ENCODE data around the gene FRG2C. TPM values are rescaled to one million over a fixed set of nuclear protein-coding genes. Genes with fewer than 3 reads are reported as not detected.
"Not testable (repeated sequence)": the region's sequence is repeated elsewhere in the genome, so short reads cannot be mapped to it uniquely, and the experiment has no call there.

Gene FRG2C
- total RNA-seq (not detected), polyA plus RNA-seq (not detected)

GRCh38 chr3:75664028-75664427 is at the start of gene FRG2C:
TSS of gene FRG2C (plus strand) at chr3:75664328. CDS start at chr3:75664380, 52 bp downstream.
- not testable (repeated sequence) for H3K27me3 ChIP-seq (ENCODE audit: control insufficient read depth, insufficient read depth, low read length); H3K27ac Mint-ChIP-seq; H3K27ac ChIP-seq (ENCODE audit: insufficient read depth, low read length, poor library complexity, severe bottlenecking); H3K4me1 ChIP-seq (ENCODE audit: control insufficient read depth, insufficient read depth, low read length, poor library complexity, severe bottlenecking); H3K9me3 ChIP-seq (ENCODE audit: control insufficient read depth in 2 of 2, low read length in 2 of 2); H3K36me3 ChIP-seq (ENCODE audit: control insufficient read depth, insufficient read depth, low read length); ATAC-seq (ENCODE audit: low read depth in 2 of 2); DNase-seq; H3K4me3 Mint-ChIP-seq; H3K4me1 Mint-ChIP-seq; H3K4me3 ChIP-seq (ENCODE audit: low read depth, low read length); H3K36me3 Mint-ChIP-seq
- peaks cover under 1 to 22% (median 6%) of the 10 kb centered on the region in 7 donors for H3K9me3 Mint-ChIP-seq
- peaks cover 19% of the 10 kb centered on the region for H3K27me3 Mint-ChIP-seq

- not testable (repeated sequence) for H3K9me3 ChIP-seq (ENCODE audit: control insufficient read depth in 2 of 2, low read length in 2 of 2); H3K27ac ChIP-seq (ENCODE audit: insufficient read depth, low read length, poor library complexity, severe bottlenecking); H3K36me3 ChIP-seq (ENCODE audit: control insufficient read depth, insufficient read depth, low read length); H3K4me1 ChIP-seq (ENCODE audit: control insufficient read depth, insufficient read depth, low read length, poor library complexity, severe bottlenecking); H3K27me3 Mint-ChIP-seq; H3K27ac Mint-ChIP-seq; DNase-seq; H3K4me3 ChIP-seq (ENCODE audit: low read depth, low read length); H3K36me3 Mint-ChIP-seq; ATAC-seq (ENCODE audit: low read depth in 2 of 2); H3K27me3 ChIP-seq (ENCODE audit: control insufficient read depth, insufficient read depth, low read length); H3K4me3 Mint-ChIP-seq; H3K9me3 Mint-ChIP-seq; H3K4me1 Mint-ChIP-seq
These were observed 45.3 kb upstream of the FRG2C start for GRCh38 chr3:75618666-75619305.

DNA sequence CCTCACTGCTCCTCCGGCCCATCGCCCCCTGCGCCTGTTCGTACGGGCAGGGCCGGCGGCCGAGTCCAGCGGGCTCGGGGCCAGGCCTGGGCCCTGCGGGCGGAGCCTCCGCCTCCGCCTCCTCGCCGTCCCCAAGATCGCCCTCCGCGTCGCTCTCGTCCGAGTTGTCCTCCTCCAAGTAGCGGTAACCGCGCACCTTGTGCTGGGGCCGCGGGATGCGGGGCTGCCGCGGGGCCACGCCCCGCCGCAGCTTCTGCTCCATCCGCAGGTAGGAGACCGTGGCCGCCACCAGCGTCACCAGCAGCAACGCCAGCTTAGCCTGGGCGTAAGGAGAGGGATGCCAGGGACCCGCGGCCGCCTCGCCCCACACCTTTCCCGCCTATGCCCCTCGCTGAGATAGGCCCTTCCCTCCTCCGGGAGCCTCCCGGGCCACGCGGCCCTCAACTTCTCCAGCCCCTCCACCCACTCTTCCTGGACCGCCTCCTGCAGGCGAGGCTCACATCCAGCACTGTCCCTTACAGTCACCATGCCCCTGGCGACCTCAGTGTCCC is 44.6 kb upstream of the FRG2C start:
- H3K4me3 ChIP-seq (ENCODE audit: low read depth, low read length); H3K36me3 ChIP-seq (ENCODE audit: control insufficient read depth, insufficient read depth, low read length); H3K4me1 Mint-ChIP-seq; H3K4me3 Mint-ChIP-seq; H3K36me3 Mint-ChIP-seq; H3K27me3 Mint-ChIP-seq; H3K27me3 ChIP-seq (ENCODE audit: control insufficient read depth, insufficient read depth, low read length); H3K27ac Mint-ChIP-seq; DNase-seq; H3K9me3 ChIP-seq (ENCODE audit: control insufficient read depth in 2 of 2, low read length in 2 of 2); ATAC-seq (ENCODE audit: low read depth in 2 of 2); H3K9me3 Mint-ChIP-seq; H3K27ac ChIP-seq (ENCODE audit: insufficient read depth, low read length, poor library complexity, severe bottlenecking); H3K4me1 ChIP-seq (ENCODE audit: control insufficient read depth, insufficient read depth, low read length, poor library complexity, severe bottlenecking): not testable (repeated sequence)

- H3K27ac Mint-ChIP-seq; H3K36me3 ChIP-seq (ENCODE audit: control insufficient read depth, insufficient read depth, low read length); H3K27me3 Mint-ChIP-seq; H3K27me3 ChIP-seq (ENCODE audit: control insufficient read depth, insufficient read depth, low read length); DNase-seq; H3K4me3 Mint-ChIP-seq; H3K9me3 Mint-ChIP-seq; H3K9me3 ChIP-seq (ENCODE audit: control insufficient read depth in 2 of 2, low read length in 2 of 2); H3K4me1 Mint-ChIP-seq; H3K4me1 ChIP-seq (ENCODE audit: control insufficient read depth, insufficient read depth, low read length, poor library complexity, severe bottlenecking); H3K36me3 Mint-ChIP-seq; H3K27ac ChIP-seq (ENCODE audit: insufficient read depth, low read length, poor library complexity, severe bottlenecking); ATAC-seq (ENCODE audit: low read depth in 2 of 2); H3K4me3 ChIP-seq (ENCODE audit: low read depth, low read length): not testable (repeated sequence)
These were observed 42.4 kb upstream of the FRG2C start for GRCh38 chr3:75621772-75622171.

GRCh38 chr3:75623656-75624055 is 40.5 kb upstream of the FRG2C start:
- H3K4me3 Mint-ChIP-seq; H3K27me3 ChIP-seq (ENCODE audit: control insufficient read depth, insufficient read depth, low read length); H3K4me3 ChIP-seq (ENCODE audit: low read depth, low read length); H3K4me1 ChIP-seq (ENCODE audit: control insufficient read depth, insufficient read depth, low read length, poor library complexity, severe bottlenecking); H3K36me3 ChIP-seq (ENCODE audit: control insufficient read depth, insufficient read depth, low read length); H3K27ac Mint-ChIP-seq; H3K9me3 ChIP-seq (ENCODE audit: control insufficient read depth in 2 of 2, low read length in 2 of 2); ATAC-seq (ENCODE audit: low read depth in 2 of 2); H3K36me3 Mint-ChIP-seq; H3K27me3 Mint-ChIP-seq; H3K4me1 Mint-ChIP-seq; H3K9me3 Mint-ChIP-seq; DNase-seq; H3K27ac ChIP-seq (ENCODE audit: insufficient read depth, low read length, poor library complexity, severe bottlenecking): not testable (repeated sequence)

DNA sequence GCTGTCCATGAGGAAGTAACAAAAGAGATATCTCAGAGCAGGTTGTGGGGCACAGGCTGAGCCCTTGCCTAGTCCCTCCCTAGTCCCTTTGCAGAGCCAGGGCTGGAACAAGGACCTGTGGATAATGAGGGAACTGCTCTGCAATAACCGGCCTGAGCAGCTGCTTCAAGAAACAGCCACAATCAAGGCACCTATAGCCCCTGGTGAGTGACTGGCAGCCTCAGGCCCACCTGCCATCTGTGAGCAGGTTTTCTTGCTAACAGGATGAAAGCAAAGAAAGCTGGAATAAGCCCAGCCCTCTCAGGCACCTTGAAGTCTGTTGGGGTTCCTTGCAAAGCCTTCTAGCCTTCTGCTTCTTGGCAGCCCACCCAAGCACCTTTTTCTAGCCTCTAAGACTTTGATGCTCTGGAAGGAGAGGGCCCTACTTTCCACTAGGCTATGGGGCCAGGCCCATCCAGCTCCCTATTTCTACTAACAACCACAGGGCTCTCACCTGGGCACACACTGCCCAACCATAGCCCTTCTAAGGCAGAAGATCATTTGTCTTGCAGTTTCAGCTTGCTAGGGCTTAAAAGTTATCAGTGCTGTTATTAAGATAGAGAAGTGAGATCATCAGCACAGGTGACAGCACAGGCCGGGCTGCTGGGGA is 33.1 kb upstream of the FRG2C start:
- ATAC-seq (ENCODE audit: low read depth in 2 of 2); H3K9me3 ChIP-seq (ENCODE audit: control insufficient read depth in 2 of 2, low read length in 2 of 2); DNase-seq: not testable (repeated sequence)

DNA sequence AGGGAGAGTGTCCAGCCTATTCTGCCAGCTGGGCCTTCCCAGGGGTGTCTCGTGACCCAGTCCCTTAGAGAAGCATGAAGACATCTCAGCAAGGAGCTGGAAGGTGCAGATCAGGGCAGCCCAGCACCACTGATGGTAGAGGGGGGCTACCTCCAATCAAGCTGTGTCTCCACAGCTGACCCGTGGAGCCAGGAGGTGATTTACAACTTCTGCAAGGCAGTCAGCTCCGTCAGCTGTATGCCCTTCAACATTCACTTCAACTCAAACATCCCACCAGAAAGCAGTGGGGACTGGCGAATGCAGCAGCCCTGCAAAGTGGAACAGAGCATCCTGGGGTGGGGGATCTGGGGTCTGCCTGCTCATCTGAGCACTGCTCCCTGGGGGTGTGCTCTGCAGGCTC is 32.6 kb upstream of the FRG2C start:
- no peaks in the 10 kb centered on the region for H3K36me3 ChIP-seq (ENCODE audit: control insufficient read depth, insufficient read depth, low read length)
- ATAC-seq (ENCODE audit: low read depth in 2 of 2) (no peak), DNase-seq (no peak)
- no peaks in the 10 kb centered on the region for H3K4me1 Mint-ChIP-seq
- H3K27ac ChIP-seq (ENCODE audit: insufficient read depth, low read length, poor library complexity, severe bottlenecking) = no peak overlapping the region
- H3K27ac Mint-ChIP-seq = no peak overlapping the region
- H3K4me1 ChIP-seq (ENCODE audit: control insufficient read depth, insufficient read depth, low read length, poor library complexity, severe bottlenecking) = no peaks in the 10 kb centered on the region
- no peaks in the 10 kb centered on the region for H3K27me3 Mint-ChIP-seq
- no peak overlapping the region for H3K4me3 Mint-ChIP-seq
- no peaks in the 10 kb centered on the region for H3K9me3 ChIP-seq (ENCODE audit: control insufficient read depth in 2 of 2, low read length in 2 of 2)
- no peaks in the 10 kb centered on the region for H3K36me3 Mint-ChIP-seq
- H3K27me3 ChIP-seq (ENCODE audit: control insufficient read depth, insufficient read depth, low read length) = no peaks in the 10 kb centered on the region
- H3K9me3 Mint-ChIP-seq = peaks cover 0 to 2% (median 0%) of the 10 kb centered on the region in 7 donors
- H3K4me3 ChIP-seq (ENCODE audit: low read depth, low read length) = no peak overlapping the region

More for the DNA sequence above, 33.1 kb upstream of the FRG2C start:
- not testable (repeated sequence) for H3K27me3 ChIP-seq (ENCODE audit: control insufficient read depth, insufficient read depth, low read length); H3K4me1 ChIP-seq (ENCODE audit: control insufficient read depth, insufficient read depth, low read length, poor library complexity, severe bottlenecking); H3K9me3 Mint-ChIP-seq; H3K27ac Mint-ChIP-seq; H3K4me3 ChIP-seq (ENCODE audit: low read depth, low read length); H3K4me1 Mint-ChIP-seq; H3K36me3 ChIP-seq (ENCODE audit: control insufficient read depth, insufficient read depth, low read length); H3K27ac ChIP-seq (ENCODE audit: insufficient read depth, low read length, poor library complexity, severe bottlenecking); H3K4me3 Mint-ChIP-seq; H3K36me3 Mint-ChIP-seq; H3K27me3 Mint-ChIP-seq

DNA sequence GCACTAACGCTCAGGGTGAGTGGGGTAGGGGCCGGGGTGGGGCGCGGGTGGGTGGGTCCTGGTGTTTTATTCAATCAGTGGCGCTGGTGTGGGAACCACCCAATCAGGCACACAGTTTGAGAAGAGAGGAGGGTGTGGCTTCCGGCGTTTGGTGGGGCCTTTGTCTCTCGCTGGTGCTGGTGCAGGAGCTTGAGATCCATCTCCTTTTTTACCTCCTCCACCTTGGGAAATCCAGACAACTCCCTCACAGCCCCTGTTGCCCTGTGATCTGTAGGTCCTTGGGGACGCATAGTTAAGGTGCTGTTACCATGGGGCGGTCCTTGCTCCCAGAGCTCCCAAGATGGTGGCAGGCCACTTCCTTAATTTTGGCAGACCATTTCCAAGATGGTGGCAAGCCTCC is 25.2 kb upstream of the FRG2C start:
- not testable (repeated sequence) for H3K27ac ChIP-seq (ENCODE audit: insufficient read depth, low read length, poor library complexity, severe bottlenecking); H3K4me3 ChIP-seq (ENCODE audit: low read depth, low read length); DNase-seq; H3K36me3 ChIP-seq (ENCODE audit: control insufficient read depth, insufficient read depth, low read length); H3K4me1 ChIP-seq (ENCODE audit: control insufficient read depth, insufficient read depth, low read length, poor library complexity, severe bottlenecking); H3K4me1 Mint-ChIP-seq; H3K9me3 Mint-ChIP-seq; ATAC-seq (ENCODE audit: low read depth in 2 of 2); H3K27me3 Mint-ChIP-seq; H3K4me3 Mint-ChIP-seq; H3K9me3 ChIP-seq (ENCODE audit: control insufficient read depth in 2 of 2, low read length in 2 of 2); H3K27ac Mint-ChIP-seq; H3K36me3 Mint-ChIP-seq; H3K27me3 ChIP-seq (ENCODE audit: control insufficient read depth, insufficient read depth, low read length)

All from CD4-positive, CD25-positive, alpha-beta regulatory T cell (primary cell).